GM18951 (cell line): ENCODE data around the gene LRRC31.

Experiments used
- POLR2A ChIP-seq: IDR thresholded peaks from 4 replicates; pipeline ENCODE4 v1.6.1; 2011; ENCODE audit warnings: mild to moderate bottlenecking; ENCODE audit not compliant: insufficient read length, insufficient read depth; ENCODE audit errors: extremely low read depth
- in situ Hi-C: fragments of 300-500 bp; cut with MboI; formaldehyde crosslinking; loops from one replicate; pipeline ENCODE4 v1.12.0; 2022; ENCODE audit warnings: low sequenced_read_pairs, mixed read lengths, inconsistent platforms; ENCODE audit not compliant: unreplicated experiment

LRRC31 gene

DNA sequence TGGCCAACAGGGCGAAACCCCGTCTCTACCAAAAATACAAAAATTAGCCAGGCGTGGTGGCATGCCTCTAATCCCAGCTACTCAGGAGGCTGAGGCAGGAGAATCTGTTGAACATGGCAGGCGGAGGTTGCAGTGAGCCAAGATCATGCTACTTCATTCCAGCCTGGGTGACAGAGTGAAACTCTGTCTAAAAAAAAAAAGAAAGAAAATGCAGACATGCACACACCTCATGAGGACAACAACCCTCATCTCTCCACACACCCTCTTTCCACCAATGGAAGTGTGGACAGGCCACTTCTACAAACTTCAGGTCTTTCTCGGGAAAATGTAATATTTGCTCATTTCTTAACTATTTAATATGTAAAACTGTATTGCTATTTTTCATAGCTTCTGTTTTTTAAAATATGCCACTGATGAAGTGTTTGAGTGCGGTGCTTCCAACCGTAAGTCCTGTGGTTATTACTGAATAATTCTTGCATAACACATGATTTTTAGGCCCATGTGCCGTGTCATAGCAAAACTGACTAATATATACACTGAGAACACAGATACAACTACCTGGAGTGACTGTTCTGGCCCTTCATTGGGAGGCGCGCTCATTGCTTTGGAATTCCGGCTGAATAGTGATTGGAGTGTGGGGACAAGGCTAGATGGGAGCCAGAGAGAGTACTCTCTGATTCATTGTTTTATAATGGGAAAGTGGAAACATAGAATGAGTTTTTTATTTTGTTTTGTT lies 23.1 kb downstream of the LRRC31 start:
- in situ Hi-C loops: no loop called here

DNA sequence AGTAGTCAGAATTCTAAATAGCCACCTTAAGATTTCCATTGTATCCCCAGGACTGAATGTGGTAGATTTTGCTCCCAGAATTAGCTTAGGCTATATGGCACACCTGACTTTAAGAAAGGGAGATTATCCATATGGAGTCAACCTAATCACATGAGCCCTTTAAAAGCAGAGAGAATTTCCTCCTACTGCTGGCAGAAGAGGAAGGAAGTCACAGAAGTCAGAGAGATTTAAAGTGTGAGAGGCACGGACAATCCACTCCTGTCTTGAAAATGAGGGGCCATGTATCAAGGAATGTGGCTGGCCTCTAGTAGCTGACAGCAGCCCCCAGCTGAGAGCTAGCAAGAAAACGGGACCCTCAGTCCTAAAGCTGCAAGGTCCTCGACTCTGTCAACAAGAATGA lies 26.8 kb downstream of the LRRC31 start:
- no peak for TF ChIP-seq POLR2A
- in situ Hi-C loops: no loop called here

More for the DNA sequence above, 23.1 kb downstream of the LRRC31 start:
- TF ChIP-seq POLR2A: no peak

DNA sequence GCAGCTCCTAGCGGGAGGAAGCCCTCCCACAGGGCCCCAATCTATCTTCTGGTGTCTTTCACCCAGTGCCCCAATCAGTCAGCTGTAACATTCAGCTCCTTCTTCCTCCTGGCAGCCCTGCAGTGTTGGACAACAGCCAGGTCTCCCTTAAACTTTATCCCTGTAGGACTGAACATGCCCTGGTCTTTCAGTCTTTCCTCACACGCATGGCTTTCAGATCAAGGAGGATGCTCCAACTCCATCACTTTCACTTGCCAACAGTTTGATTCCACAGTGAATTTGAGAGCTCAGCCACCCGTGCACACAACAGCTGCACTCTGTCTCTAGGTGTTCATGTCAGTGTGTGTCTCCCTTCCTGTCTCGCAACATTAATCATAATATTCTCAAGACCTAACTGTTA lies 28.6 kb downstream of the LRRC31 start:
- in situ Hi-C loops: no loop called here
- no peak for TF ChIP-seq POLR2A

DNA sequence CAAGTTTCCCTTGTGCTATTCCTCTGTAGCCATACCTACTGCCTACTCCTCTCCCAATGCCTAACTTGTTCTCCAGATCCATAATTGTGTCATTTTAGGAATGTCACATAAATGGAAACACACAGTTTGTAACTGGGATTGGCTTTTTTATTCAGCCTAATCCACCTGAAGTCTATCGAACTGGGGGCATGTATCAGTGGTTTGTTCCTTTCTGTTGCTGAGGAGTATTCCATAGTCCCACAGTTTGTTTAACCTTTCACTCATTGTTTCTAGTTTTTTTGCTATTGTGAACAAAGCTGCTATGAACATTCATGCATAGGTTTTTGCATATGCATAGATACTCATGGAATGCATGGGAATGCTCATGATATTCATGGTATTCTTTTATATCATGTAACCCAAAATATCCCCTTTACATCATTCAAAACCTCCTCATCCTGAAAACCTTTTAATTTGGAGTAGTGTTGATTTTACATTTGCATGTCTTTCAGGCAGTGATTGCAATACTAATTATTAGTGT lies 31.2 kb downstream of the LRRC31 start:
- no peak for TF ChIP-seq POLR2A
- in situ Hi-C loops: no loop called here

DNA sequence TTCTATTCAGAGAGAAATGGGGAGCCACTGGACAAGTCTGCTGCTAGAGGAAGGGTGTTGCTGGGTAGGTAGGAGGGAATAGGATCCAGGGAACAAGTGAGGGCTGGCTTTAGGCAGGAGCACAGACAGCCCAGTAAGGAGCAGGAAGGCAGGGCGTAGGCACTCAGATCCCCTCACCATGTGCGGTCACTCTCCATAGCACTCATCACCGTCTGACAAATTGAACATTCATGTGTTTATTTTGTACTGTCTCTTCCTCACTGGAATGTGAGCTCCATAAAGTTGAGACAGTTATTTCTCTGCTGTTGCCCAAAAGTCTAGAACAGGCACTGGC lies 32.8 kb downstream of the LRRC31 start:
- in situ Hi-C loops: no loop called here
- no peak for TF ChIP-seq POLR2A

DNA sequence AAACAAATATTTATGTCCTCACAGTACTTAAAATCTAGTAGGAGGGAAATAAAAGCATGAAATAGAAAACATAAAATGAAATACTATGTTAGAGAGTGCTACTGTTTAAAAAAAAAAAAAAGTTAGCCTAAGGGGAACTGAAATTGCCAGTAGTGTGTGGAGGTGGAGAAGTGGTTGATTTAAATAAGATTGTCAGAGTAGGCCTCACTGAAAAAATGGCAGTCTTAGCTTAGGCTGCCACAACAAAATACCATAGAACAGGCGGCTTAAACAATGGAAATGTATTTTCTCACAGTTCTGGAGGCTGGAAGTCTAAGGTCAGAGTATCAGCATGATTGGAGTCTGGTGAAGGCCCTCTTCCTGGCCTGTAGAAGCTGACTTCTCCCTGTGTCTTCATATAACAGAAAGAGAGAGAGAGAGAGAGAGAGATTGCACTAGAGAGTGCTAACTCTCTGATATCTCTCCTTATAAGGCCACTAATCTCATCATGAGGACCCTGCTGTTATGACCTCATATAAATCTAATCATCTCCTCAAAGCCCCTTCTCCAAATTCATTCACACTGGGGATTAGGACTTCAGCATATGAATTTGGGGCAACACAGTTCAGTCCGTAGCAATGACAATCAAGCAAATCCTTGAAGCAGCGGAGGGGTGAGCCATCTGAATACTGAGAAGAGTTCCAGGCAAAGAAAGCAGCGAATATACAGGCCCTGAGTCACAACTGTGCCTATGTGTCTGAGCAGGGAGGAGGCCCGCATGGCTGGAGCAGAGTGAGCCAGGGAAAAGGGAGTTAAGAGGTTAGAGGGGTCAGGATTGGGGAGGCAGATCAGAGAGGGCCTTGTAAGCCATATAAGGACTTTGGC lies 33.4 kb downstream of the LRRC31 start:
- TF ChIP-seq POLR2A: no peak
- in situ Hi-C loops: no loop called here

DNA sequence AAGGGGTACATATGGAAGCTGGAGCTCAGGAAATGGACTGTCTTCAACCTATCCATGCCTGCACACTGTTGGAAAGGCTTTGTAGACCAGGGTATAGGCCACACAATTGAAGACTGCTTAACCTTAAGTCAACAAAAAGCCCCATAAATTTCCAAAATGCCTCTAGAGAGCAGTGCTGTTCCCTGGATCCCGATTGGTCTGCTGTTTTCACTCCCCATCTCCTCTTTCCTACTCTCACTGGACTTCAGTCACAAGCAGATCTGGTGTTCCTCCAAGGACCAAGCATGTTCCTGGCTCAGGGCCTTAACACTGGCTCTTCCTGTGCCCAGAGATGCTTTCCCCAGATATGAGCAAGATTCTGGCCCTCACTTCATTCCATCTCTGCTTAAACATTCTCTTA lies 34.2 kb downstream of the LRRC31 start:
- in situ Hi-C loops: no loop called here
- TF ChIP-seq POLR2A: no peak

DNA sequence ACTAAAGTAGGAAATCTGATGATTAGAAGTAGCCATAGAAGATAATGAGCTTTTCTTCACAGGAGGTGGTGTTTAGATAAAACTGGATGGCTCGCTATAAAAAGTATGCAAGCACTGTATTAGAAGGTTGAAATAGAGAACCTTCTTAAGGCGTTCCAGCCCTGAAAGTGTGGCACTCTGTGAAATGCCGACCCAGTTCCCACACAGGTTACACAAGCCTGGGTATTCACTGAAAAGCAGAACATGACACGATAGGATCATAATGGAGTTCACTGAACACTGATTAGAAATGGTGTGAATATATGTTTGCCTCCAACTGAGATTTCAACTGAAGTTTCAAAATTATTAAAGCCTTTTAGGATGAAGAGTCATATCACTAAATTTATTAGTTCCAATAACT lies 42.0 kb downstream of the LRRC31 start:
- TF ChIP-seq POLR2A: no peak
- in situ Hi-C loops: no loop called here

DNA sequence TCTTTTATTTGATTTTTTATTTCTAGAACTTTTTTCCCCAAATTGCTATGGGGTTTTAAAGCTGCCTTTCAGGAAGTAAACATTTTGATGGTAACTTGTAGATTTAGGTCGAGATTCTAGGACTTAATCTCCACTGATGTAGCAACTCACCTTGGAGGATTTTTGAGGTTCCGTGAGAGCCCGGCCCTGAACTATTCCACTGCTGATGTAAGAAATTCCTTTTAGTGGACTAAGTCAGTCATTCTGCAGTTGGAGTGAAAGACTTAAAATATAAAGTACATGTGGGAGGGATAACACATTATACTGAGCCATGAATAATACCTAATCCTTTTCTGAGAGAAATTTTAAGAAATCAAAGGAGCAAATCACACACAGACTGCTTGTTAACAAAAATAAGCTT lies 44.4 kb downstream of the LRRC31 start:
- in situ Hi-C loops: no loop called here
- no peak for TF ChIP-seq POLR2A

DNA sequence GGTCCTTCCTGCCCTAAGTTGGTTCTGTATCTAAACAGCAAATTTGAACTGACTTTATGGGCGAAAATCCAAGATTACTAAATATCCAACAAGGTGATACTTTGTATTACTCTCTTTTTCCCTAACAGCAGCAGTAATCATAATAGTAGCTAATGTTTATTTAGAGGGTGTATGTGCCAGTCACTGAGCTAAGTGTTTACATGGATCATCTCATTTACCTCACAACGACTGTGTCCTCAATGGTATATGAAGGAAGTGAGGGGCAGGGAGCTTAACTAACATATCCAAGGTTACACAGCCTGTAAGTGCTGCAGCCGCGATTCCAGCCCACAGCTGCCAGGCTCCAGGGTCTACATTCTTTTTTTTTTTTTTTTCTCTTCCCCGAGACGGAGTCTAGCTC lies 46.8 kb downstream of the LRRC31 start:
- in situ Hi-C loops: no loop called here
- no peak for TF ChIP-seq POLR2A

DNA sequence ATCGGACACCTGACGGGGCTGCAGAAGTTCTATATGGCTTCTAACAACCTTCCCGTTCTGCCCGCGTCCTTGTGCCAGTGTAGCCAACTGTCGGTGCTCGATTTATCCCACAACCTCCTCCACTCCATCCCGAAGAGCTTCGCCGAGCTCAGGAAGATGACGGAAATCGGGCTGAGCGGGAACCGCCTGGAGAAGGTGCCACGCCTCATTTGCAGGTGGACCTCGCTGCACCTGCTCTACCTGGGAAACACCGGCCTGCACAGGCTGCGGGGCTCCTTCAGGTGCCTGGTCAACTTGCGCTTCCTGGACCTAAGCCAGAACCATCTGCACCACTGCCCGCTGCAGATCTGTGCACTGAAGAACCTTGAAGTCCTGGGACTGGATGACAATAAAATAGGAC lies 47.2 kb downstream of the LRRC31 start:
- in situ Hi-C loops: no loop called here

DNA sequence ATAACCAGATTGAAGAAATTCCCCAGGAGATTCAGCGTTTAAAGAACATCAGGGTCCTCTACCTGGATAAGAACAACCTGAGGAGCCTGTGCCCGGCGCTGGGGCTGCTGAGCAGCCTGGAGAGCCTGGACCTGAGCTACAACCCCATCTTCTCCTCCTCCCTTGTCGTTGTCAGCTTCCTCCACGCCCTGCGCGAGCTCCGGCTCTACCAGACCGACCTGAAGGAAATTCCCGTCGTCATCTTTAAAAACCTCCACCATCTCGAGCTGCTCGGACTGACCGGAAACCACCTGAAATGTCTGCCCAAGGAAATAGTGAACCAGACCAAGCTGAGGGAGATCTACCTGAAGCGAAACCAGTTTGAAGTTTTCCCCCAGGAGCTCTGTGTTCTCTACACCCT lies 47.6 kb downstream of the LRRC31 start:
- in situ Hi-C loops: no loop called here
- TF ChIP-seq POLR2A: no peak

More for the DNA sequence above, 47.2 kb downstream of the LRRC31 start:
- TF ChIP-seq POLR2A: no peak

DNA sequence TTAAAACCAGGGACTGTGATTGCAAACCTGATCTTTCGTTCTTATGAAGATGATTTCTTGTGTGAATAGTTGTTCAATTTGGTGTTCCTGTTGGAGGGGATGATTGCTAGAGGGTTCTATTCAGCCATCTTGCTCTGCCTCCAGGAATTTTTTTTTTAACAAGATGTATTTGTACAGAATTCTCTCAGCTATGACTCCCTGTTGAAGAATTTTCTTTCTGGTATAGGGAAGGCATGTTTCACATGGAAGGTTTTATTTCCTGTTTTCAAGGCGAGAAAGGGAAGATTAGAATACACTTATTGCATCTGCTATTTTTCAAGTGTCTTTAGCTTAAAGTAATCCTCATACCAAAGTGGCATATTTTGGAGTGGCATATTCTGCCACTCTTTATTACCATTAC lies 51.4 kb downstream of the LRRC31 start:
- no peak for TF ChIP-seq POLR2A
- in situ Hi-C loops: no loop called here
